CMK (cell line): ENCODE results near the gene USP7.

Source experiments
- DNase-seq: peaks from one replicate; pipeline ENCODE4 v3.0.0-alpha.2; 2010; ENCODE audit warnings: low read depth

The USP7 gene

GRCh38 chr16:8861563-8862308, 102.0 kb downstream of the USP7 start:
- no peak for DNase-seq

GRCh38 chr16:8859913-8860881, 103.5 kb downstream of the USP7 start:
- DNase-seq, result no peak

GRCh38 chr16:8858994-8859912, 104.5 kb downstream of the USP7 start:
- no peak for DNase-seq

GRCh38 chr16:8855972-8856371, 107.7 kb downstream of the USP7 start:
- no peak for DNase-seq

- no peak for DNase-seq
Observed at GRCh38 chr16:8855051-8855786, 108.5 kb downstream of the USP7 start.

- DNase-seq, result no peak
Observed at GRCh38 chr16:8854298-8854948, 109.3 kb downstream of the USP7 start.

- DNase-seq, result no peak
Observed at GRCh38 chr16:8853611-8854010, 110.1 kb downstream of the USP7 start.

- no peak for DNase-seq
Observed at GRCh38 chr16:8853150-8853549, 110.6 kb downstream of the USP7 start.

- no peak for DNase-seq
Observed at GRCh38 chr16:8852534-8852933, 111.2 kb downstream of the USP7 start.

- no peak for DNase-seq
Observed at GRCh38 chr16:8851761-8852403, 111.8 kb downstream of the USP7 start.

GRCh38 chr16:8850279-8850885, 113.3 kb downstream of the USP7 start:
- no peak for DNase-seq

- no peak for DNase-seq
Observed at GRCh38 chr16:8849411-8850011, 114.2 kb downstream of the USP7 start.

- no peak for DNase-seq
Observed at GRCh38 chr16:8848939-8849391, 114.7 kb downstream of the USP7 start.

GRCh38 chr16:8848231-8848938, 115.3 kb downstream of the USP7 start:
- no peak for DNase-seq

GRCh38 chr16:8847623-8848022, 116.1 kb downstream of the USP7 start:
- DNase-seq, result no peak

- DNase-seq, result no peak
Observed at GRCh38 chr16:8847145-8847544, 116.6 kb downstream of the USP7 start.

- DNase-seq, result no peak
Observed at GRCh38 chr16:8846401-8846932, 117.2 kb downstream of the USP7 start.

- DNase-seq, result no peak
Observed at GRCh38 chr16:8845699-8846298, 117.9 kb downstream of the USP7 start.
